ENCODE measurements around the gene PIRT.
"Not testable (repeated sequence)": the region's sequence is repeated elsewhere in the genome, so short reads cannot be mapped to it uniquely, and the experiment has no call there.

Gene PIRT

DNA sequence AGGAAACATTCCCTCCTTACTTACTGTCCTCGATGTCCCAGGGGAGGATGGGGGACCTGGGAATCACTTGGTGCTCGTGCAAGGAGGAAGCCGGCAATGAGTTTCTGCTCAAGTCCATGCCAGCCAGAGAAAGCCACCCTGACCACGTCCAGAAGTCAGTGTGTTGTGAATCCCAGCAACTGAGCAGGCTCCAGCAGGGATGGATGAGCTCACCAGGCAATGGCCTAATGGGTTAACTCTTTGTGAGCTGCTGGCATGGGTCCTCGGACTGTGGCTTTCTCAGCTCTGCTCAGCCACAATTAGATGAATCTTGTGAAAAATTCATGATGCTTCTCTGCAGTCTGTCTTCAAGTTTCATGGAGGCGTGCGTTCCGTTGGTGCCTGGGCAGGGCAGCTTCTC lies at the start of gene PIRT:
TSS of gene PIRT (minus strand) at position 167 of the 400 bp plus-strand sequence. CDS start 12,442 bp downstream, outside the sequence.
- no peak for DNase-seq

- DNase-seq = no peak
Measured at GRCh38 chr17:10881959-10882358, 44.1 kb upstream of the PIRT start.

GRCh38 chr17:10879190-10879836 lies 41.4 kb upstream of the PIRT start:
- no peak for DNase-seq

DNA sequence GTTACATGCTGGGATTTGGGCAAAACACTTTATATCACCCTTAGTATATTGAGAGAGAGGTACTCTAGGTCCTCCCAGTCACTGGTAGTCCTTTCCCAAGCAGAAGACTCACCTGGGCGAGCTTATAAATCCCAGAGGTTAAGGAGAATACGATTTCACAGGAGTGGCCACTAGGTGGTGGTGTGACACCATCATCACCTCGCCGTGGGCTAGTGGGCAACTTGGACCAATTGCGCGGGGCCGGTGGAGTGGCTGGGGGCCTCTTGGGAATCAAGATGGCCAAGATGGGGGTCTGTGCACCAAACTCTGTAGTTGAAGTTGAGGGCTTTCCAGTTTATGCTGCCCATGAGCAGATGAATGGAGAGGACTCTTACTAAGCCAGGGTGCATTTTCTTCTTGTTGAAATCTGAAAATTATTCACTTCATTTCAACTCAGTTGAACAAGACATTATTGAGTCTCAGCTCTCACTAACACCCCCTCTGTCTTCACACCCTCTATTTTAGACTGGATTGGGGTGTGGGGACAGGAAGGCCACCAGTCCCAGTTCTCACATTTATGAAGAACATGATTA lies 38.2 kb upstream of the PIRT start:
- no peak for DNase-seq

DNA sequence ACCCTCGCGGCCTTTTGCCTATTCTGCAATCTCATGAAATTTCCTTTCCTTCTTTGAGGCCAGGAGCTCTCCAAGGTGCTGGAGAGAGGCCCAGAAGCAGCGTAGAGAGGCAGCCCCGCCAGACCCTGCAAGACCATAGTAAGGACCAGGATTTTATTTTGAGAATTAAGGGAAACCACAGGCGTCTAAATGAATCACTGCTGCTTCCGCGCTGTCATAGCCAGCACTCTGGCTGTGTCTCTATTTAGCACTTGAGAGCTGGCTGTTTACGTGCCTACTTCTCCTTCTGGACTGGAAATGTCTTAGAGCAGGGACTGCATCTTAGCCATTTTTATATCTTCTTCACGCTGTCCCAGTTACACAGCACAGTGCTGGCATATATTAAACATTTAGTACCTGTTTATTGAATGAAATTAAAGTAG lies 37.6 kb upstream of the PIRT start:
- no peak for DNase-seq

- no peak for DNase-seq
Measured at GRCh38 chr17:10871914-10872313, 34.0 kb upstream of the PIRT start.

- no peak for DNase-seq
Measured at GRCh38 chr17:10870336-10871050, 32.6 kb upstream of the PIRT start.

GRCh38 chr17:10868744-10869143 lies 30.9 kb upstream of the PIRT start:
- DNase-seq = not testable (repeated sequence)

DNA sequence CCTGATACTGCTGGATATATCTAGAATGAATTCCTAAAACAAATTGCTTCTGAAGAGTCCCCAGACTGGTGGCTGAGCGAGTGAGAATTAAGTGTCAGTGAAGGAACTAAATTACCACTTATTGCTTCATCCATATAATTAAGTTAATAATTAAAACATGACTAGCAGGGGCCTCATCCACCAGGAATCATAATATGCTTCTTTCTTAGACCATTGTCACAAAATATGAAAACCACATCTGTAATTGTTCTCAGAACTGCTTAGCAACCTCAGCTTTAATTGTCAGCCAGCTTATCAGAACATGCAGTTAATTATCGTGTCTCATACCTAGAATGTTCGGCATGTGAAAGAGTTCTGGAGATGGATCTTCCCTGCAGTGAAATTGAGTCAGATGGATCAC lies 21.2 kb upstream of the PIRT start:
- DNase-seq = no peak

GRCh38 chr17:10857976-10858375 lies 20.1 kb upstream of the PIRT start:
- DNase-seq = no peak

- not testable (repeated sequence) for DNase-seq
Measured at GRCh38 chr17:10846636-10847035, 8.7 kb upstream of the PIRT start.

GRCh38 chr17:10845388-10845751 lies 7.5 kb upstream of the PIRT start:
- no peak for DNase-seq

GRCh38 chr17:10844621-10845387 lies 6.9 kb upstream of the PIRT start:
- peak; percentile 1 for DNase-seq

DNA sequence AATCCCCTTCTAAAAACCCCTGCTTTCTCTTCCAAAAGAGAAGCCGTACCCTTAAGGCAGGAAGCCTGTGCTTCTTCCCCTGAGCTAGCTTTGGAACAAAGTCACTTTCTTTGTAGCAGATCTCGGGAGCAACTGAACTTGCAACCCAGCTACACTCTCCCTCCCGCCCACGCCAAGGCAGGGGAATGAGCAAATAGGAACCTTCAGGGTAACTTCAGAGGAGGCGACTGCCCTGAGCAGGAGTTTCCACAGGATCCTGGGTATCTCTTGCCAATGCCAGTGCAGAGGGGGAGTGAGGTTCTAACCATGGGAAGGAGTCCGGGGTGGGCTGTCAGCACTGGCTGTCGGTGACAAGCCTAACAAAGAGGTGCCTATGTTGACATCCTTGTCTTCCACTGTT lies 5.9 kb upstream of the PIRT start:
- DNase-seq = no peak

DNA sequence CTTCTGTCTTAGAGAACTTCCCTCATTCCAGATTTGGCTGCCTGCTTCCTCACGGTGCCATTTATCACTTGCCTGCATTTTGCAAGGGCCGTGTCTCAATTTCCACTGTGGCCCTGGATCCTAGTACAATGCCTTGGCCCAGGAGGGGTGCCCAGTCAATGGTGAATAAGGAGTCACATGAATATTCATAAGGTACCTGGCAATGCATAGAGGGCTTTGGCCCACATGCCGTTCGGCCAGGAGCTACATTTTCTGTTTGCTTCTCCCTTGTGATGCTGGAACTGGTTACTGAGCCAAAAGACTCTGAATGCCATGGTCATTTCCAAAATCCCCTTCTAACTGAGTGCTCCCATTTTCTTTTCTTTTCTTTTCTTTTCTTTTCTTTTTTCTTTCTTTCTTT lies 4.8 kb upstream of the PIRT start:
- no peak for DNase-seq

DNA sequence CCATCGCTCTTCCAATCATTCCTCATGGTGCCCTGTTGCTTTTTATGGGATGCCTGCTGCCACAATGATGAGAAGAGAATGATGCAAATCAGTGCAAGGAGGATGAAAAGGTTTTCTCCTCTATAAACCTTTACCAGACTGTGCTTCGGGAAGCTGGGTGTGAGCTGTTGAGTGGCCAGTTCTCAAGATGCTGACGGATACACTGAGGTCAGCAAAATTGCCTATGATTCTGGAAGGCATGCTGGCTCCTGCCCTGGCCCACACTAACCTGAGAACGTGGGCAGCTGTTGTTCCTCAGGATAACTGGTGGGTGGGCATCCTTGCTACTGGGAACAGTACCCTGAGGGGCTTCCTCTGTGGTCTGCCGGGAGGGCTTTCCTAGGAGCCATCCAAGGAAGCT lies 795 bp upstream of the PIRT start:
- DNase-seq = no peak

GRCh38 chr17:10836966-10837590 lies 809 bp downstream of the PIRT start:
- DNase-seq = no peak

DNA sequence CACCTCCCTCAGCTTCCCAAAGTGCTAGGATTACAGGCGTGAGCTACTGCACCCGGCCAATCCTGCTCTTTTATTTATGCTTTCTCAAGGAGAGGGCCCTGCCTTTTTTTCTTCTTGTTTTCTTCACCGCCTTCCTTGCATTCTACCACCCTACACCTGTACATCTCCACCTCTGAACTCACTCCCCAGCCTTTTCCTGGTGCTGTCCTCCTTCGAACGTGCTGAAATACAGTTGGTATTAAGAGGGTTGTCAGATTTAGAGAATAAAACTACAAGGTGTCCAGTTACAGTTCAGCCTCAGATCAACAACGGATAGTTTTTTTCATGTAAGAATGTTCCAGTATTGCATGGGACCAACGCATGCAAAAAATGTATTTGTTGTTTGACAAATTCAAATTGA lies 1.7 kb downstream of the PIRT start:
- DNase-seq = no peak

- no peak for DNase-seq
Measured at GRCh38 chr17:10831696-10832095, 6.2 kb downstream of the PIRT start.

GRCh38 chr17:10827898-10828552 lies 9.9 kb downstream of the PIRT start:
- no peak for DNase-seq

DNA sequence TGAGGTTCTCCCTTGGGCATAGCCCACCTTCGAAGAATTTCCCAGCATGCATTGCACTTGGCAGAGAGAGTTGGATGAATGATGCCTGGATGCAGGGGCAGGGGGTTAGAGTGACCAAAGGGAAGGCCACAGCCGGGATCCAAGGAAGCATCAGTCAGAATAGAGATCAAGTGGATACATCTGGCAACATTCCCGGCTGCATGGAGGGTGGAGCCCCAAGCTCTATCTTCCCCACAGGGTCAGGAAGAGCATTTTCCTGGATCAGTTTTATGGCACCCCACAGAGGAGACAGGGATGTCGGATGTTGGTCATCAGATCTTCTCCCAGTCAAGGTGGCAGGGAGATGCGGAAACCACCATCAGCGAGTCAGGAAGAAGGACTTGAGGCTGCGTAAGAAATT lies 13.0 kb downstream of the PIRT start:
- no peak for DNase-seq

DNA sequence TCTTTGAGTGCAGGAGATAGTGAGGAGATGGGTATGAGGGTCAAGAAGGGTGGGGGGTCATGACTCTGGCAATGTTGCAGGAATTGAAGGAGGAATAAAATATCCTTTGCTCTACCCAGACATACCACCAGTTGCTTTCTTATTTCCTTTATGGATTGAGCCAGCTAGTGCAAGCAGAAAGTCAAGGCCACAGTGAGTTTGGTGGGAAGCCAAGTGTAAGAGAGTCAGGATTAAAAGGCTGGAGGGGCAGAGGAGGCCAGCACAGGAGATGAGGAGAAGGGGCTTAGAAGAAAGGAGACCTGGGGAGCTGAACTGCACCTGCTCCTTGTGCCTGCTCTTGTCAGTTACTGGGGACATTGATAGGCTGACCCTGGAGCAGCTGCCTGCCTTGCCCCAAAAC lies 16.1 kb downstream of the PIRT start:
- DNase-seq = no peak

DNA sequence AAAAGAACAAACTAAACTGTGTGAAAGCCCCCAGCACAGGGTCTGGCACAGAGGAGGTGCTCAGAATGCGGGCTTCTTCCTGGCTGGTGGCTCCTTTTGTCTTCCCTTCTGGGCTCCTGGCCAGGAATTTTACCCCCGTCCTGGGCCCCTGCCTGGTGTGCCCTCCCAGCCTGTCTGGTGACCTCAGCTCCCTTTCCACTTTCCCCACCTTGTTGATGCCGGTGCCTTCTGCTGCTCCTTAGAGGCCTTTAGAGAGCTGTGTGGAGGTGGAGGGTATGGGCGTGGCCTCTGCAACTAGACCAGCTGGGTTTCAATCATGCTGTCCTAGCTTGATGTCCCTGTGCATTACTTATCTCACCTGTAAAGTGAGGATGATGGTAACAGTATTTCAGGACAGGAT lies 16.8 kb downstream of the PIRT start:
- DNase-seq = no peak

All from COR-L47 (cell line).